ENCODE data around the gene SLC25A25. TPM values are rescaled to one million over a fixed set of nuclear protein-coding genes. Genes with fewer than 3 reads are reported as not detected.

Gene SLC25A25
- total and polyA plus RNA-seq, 9 of the 15 experiments (the other 6 are each of a cell fraction or from before 2014, with no cell fraction given): 0.07 to 35.9 (median 23.2) TPM

DNA sequence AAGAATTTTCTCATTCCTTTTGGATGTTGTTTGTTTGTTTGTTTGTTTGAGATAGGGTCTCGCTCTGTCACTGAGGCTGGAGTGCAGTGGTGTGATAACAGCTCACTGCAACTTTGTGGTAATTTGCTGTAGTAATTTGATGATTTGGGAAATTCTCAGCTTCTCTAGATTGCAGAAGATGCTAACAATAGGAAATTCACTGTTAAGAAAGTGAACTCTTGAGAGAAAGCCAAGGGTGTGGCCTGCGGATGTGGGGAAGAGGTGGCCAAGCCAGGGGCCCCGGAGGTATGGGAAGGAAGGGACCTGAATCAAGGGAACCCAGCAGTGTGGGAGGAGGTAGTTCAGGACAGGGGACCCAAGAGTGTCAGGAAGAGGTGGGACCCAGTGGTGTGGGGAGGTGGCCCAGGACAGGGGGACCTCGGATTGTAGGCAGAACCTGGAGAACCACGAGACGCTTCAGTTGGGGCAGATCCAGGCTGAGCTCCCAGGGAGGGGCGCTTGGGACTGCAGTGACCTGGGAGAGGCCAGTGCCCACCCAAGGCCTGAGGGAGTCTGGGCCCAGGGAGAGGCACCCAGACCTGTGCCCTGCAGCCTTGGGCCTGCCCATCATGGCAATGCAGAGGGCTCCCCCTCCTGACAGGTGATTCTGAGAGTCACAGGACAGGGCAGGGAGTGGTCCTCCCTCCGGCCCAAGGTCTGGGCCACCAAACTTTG lies 75.7 kb downstream of the SLC25A25 start (continued):
- TF ChIP-seq HMBOX1 (IDR thresholded peaks at IDR 0.05): no peak
- TF ChIP-seq HDAC6 (IDR thresholded peaks at IDR 0.05; ENCODE audit: low read depth, low read length): no peak
- TF ChIP-seq, protein P1, sequence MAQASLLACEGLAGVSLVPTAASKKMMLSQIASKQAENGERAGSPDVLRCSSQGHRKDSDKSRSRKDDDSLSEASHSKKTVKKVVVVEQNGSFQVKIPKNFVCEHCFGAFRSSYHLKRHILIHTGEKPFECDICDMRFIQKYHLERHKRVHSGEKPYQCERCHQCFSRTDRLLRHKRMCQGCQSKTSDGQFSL (CRISPR knock-in tag; IDR thresholded peaks at IDR 0.05): no peak
- TF ChIP-seq, protein P1 (tag; IDR thresholded peaks at IDR 0.05): no peak
- no peak for TF ChIP-seq ZNF586 (CRISPR knock-in tag; conservative IDR thresholded peaks at IDR 0.05)
- no peak for TF ChIP-seq ZNF707 (CRISPR knock-in tag; conservative IDR thresholded peaks at IDR 0.05)
- TF ChIP-seq CTBP1 (IDR thresholded peaks at IDR 0.05; ENCODE audit: borderline replicate concordance): peak; percentile 53; the same call in 1 of the 2 replicates
- TF ChIP-seq SAFB (IDR thresholded peaks at IDR 0.05; ENCODE audit: borderline replicate concordance, low read depth, low read length): no peak
- TF ChIP-seq HIVEP1 (CRISPR knock-in tag; IDR thresholded peaks at IDR 0.05): no peak
- no peak for TF ChIP-seq STAT5A (IDR thresholded peaks at IDR 0.05; ENCODE audit: borderline replicate concordance, low read length)
- TF ChIP-seq ZNF175 (CRISPR knock-in tag; IDR thresholded peaks at IDR 0.05; ENCODE audit: low read depth): no peak
- TF ChIP-seq, protein P2, sequence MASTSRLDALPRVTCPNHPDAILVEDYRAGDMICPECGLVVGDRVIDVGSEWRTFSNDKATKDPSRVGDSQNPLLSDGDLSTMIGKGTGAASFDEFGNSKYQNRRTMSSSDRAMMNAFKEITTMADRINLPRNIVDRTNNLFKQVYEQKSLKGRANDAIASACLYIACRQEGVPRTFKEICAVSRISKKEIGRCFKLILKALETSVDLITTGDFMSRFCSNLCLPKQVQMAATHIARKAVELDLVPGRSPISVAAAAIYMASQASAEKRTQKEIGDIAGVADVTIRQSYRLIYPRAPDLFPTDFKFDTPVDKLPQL (IDR thresholded peaks at IDR 0.05; ENCODE audit: extremely low read depth, insufficient read length): no peak
- no peak for TF ChIP-seq POLR2AphosphoS2 (IDR thresholded peaks at IDR 0.05; ENCODE audit: low read length)
- TF ChIP-seq, protein P3, sequence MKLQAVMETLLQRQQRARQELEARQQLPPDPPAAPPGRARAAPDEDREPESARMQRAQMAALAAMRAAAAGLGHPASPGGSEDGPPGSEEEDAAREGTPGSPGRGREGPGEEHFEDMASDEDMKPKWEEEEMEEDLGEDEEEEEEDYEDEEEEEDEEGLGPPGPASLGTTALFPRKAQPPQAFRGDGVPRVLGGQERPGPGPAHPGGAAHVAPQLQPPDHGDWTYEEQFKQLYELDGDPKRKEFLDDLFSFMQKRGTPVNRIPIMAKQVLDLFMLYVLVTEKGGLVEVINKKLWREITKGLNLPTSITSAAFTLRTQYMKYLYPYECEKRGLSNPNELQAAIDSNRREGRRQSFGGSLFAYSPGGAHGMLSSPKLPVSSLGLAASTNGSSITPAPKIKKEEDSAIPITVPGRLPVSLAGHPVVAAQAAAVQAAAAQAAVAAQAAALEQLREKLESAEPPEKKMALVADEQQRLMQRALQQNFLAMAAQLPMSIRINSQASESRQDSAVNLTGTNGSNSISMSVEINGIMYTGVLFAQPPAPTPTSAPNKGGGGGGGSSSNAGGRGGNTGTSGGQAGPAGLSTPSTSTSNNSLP (IDR thresholded peaks at IDR 0.05; ENCODE audit: borderline replicate concordance, low read depth, low read length): no peak
- no peak for TF ChIP-seq NFIX (CRISPR knock-in tag; IDR thresholded peaks at IDR 0.05; ENCODE audit: low read depth)
- no peak for TF ChIP-seq ARHGAP35 (IDR thresholded peaks at IDR 0.05; ENCODE audit: partially characterized antibody)
- no peak for TF ChIP-seq ETS2 (tag; IDR thresholded peaks at IDR 0.05; ENCODE audit: borderline replicate concordance, poor library complexity, severe bottlenecking)
- TF ChIP-seq, protein P4, sequence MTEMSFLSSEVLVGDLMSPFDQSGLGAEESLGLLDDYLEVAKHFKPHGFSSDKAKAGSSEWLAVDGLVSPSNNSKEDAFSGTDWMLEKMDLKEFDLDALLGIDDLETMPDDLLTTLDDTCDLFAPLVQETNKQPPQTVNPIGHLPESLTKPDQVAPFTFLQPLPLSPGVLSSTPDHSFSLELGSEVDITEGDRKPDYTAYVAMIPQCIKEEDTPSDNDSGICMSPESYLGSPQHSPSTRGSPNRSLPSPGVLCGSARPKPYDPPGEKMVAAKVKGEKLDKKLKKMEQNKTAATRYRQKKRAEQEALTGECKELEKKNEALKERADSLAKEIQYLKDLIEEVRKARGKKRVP (CRISPR knock-in tag; IDR thresholded peaks at IDR 0.05): no peak
- TF ChIP-seq STAG1 (CRISPR knock-in tag; IDR thresholded peaks at IDR 0.05; ENCODE audit: borderline replicate concordance): no peak
- TF ChIP-seq TAF15 (IDR thresholded peaks at IDR 0.05; ENCODE audit: low read depth, low read length): no peak
- TF ChIP-seq, protein P5, sequence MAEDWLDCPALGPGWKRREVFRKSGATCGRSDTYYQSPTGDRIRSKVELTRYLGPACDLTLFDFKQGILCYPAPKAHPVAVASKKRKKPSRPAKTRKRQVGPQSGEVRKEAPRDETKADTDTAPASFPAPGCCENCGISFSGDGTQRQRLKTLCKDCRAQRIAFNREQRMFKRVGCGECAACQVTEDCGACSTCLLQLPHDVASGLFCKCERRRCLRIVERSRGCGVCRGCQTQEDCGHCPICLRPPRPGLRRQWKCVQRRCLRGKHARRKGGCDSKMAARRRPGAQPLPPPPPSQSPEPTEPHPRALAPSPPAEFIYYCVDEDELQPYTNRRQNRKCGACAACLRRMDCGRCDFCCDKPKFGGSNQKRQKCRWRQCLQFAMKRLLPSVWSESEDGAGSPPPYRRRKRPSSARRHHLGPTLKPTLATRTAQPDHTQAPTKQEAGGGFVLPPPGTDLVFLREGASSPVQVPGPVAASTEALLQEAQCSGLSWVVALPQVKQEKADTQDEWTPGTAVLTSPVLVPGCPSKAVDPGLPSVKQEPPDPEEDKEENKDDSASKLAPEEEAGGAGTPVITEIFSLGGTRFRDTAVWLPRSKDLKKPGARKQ (CRISPR knock-in tag; IDR thresholded peaks at IDR 0.05): no peak
- TF ChIP-seq KAT8 (IDR thresholded peaks at IDR 0.05; ENCODE audit: low read depth): no peak
